Loucy (cell line): ENCODE data around the gene ZNF536.

Experiments
- CTCF ChIP-seq: fragments of 200-600 bp; sonication (generic); conservative IDR thresholded peaks from 2 replicates; pipeline ENCODE4 v1.5.1; 2014; ENCODE audit warnings: mild to moderate bottlenecking, antibody characterized with exemption, low read length
- EZH2phosphoT487 ChIP-seq: fragments of 200-600 bp; IDR thresholded peaks from 2 replicates; pipeline ENCODE4 v1.6.1; 2018; ENCODE audit warnings: antibody characterized with exemption, mild to moderate bottlenecking, moderate library complexity, borderline replicate concordance

GRCh38 chr19:30558793-30559192, 186.6 kb downstream of the ZNF536 start:
- TF ChIP-seq CTCF (no peak), EZH2phosphoT487 (no peak)
